NT2/D1 (cell line): Measurements from ENCODE around the gene GRM5.

ENCODE experiments used
- SUZ12 ChIP-seq: IDR thresholded peaks from 2 replicates; pipeline ENCODE4 v1.6.1; 2011; ENCODE audit not compliant: insufficient read length, insufficient read depth; ENCODE audit errors: extremely low read depth
- YY1 ChIP-seq: IDR thresholded peaks from 2 replicates; pipeline ENCODE4 v1.6.1; 2011; ENCODE audit not compliant: insufficient read length, insufficient read depth
- ZNF274 ChIP-seq: IDR thresholded peaks from 2 replicates; pipeline ENCODE4 v1.6.1; 2011; ENCODE audit warnings: mild to moderate bottlenecking, low read depth, low read length

DNA sequence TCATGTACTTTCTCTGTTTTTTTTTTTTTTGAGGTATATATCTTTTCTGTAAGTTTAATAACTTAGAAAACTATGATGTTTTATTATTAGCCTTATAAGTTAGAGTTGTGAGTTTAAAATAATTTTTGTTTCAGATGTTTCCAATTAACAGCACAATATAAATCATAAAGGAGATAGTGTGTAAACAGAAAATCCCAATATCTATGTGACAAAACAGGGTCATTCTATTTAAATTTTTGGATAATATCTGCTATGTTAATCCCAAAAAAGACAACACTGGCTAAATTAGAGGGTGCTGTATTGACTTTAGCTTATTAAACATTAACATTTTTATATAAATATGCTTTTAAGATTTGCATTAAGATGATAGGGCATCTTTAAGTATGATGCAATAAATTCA is 410.1 kb downstream of the GRM5 start:
- no peak for TF ChIP-seq ZNF274
- no peak for TF ChIP-seq YY1
- no peak for TF ChIP-seq SUZ12
